Keratinocyte (primary cell): Measurements from ENCODE around the gene CHN2. TPM values are rescaled to one million over a fixed set of nuclear protein-coding genes. Genes with fewer than 3 reads are reported as not detected.

ENCODE experiments used
- DNase-seq: peaks from one replicate; pipeline ENCODE4 v3.0.0-alpha.2; 2011; ENCODE audit warnings: low read depth, missing footprints, low spot score
- FAIRE-seq: peaks from 2 replicates; lab custom pipeline; 2011; peaks lifted over from hg19 to GRCh38; lab: Jason Lieb, UNC
- H2AFZ ChIP-seq: 2 replicates; pipeline ENCODE4 v1.6.0; 2012; ENCODE audit warnings: low read length, control low read depth, inconsistent platforms; ENCODE audit not compliant: control insufficient read depth
- H3K27ac ChIP-seq: 2 replicates; pipeline ENCODE4 v1.5.1; 2011; ENCODE audit warnings: low read length; ENCODE audit not compliant: control insufficient read depth, insufficient read depth
- H3K27me3 ChIP-seq: 3 replicates; pipeline ENCODE4 v1.6.0; 2011; ENCODE audit warnings: low read length; ENCODE audit not compliant: control insufficient read depth, insufficient read depth; ENCODE audit errors: extremely low read depth
- H3K36me3 ChIP-seq, 2 experiments: 2 replicates in 1 of 2; 3 replicates in 1 of 2; pipeline ENCODE4 v1.5.1; 2011; ENCODE audit warnings: low read length in 2 of 2, mild to moderate bottlenecking in 1 of 2; ENCODE audit not compliant: control insufficient read depth in 2 of 2, insufficient read depth in 2 of 2; ENCODE audit errors: extremely low read depth in 1 of 2
- H3K4me1 ChIP-seq: 3 replicates; pipeline ENCODE4 v1.5.1; 2011; ENCODE audit warnings: low read length; ENCODE audit not compliant: control insufficient read depth, insufficient read depth; ENCODE audit errors: extremely low read depth
- H3K4me2 ChIP-seq: 3 replicates; pipeline ENCODE4 v1.6.0; 2011; ENCODE audit warnings: low read depth, low read length; ENCODE audit not compliant: control insufficient read depth, insufficient read depth; ENCODE audit errors: extremely low read depth
- H3K4me3 ChIP-seq, 3 experiments: fragments of 200-600 bp in 1 of 3; sonication (generic) in 1 of 3; 2 replicates in 2 of 3; 3 replicates in 1 of 3; pipeline ENCODE4 v1.5.1; 2011 to 2016; ENCODE audit warnings: low read length in 3 of 3, mild to moderate bottlenecking in 3 of 3, control low read depth in 2 of 3, inconsistent platforms in 1 of 3, low read depth in 1 of 3, mixed read lengths in 1 of 3, mixed run types in 1 of 3, moderate library complexity in 1 of 3; ENCODE audit not compliant: control insufficient read depth in 2 of 3, insufficient read depth in 2 of 3; ENCODE audit errors: extremely low read depth in 1 of 3
- H3K79me2 ChIP-seq: 2 replicates; pipeline ENCODE4 v1.6.0; 2012; ENCODE audit warnings: low read length; ENCODE audit not compliant: control insufficient read depth, insufficient read depth
- H3K9ac ChIP-seq: 3 replicates; pipeline ENCODE4 v1.6.0; 2011; ENCODE audit warnings: low read length; ENCODE audit not compliant: control insufficient read depth, insufficient read depth; ENCODE audit errors: extremely low read depth
- H3K9me1 ChIP-seq: 3 replicates; pipeline ENCODE4 v1.6.0; 2011; ENCODE audit warnings: low read length; ENCODE audit not compliant: control insufficient read depth, insufficient read depth; ENCODE audit errors: extremely low read depth
- H3K9me3 ChIP-seq: 2 replicates; pipeline ENCODE4 v1.5.1; 2012; ENCODE audit warnings: low read depth, low read length; ENCODE audit not compliant: control insufficient read depth
- H4K20me1 ChIP-seq: 3 replicates; pipeline ENCODE4 v1.6.0; 2011; ENCODE audit warnings: low read length; ENCODE audit not compliant: control insufficient read depth, insufficient read depth; ENCODE audit errors: extremely low read depth
- CTCF ChIP-seq, 3 experiments: IDR thresholded peaks in 1 of 3; conservative IDR thresholded peaks in 1 of 3; optimal IDR thresholded peaks in 1 of 3; 2 replicates in 2 of 3; 3 replicates in 1 of 3; pipeline versions ENCODE3 to v1.5.1; 2011; ENCODE audit warnings: low read length in 3 of 3, mild to moderate bottlenecking in 3 of 3, moderate library complexity in 2 of 3, control low read depth in 1 of 3, inconsistent platforms in 1 of 3; ENCODE audit not compliant: insufficient read depth in 2 of 3; ENCODE audit errors: extremely low read depth in 1 of 3
- EZH2 ChIP-seq: IDR thresholded peaks from one replicate; pipeline ENCODE4 v1.6.1; 2012; ENCODE audit warnings: inconsistent platforms, mild to moderate bottlenecking, low read length, moderate library complexity
- dilution Hi-C: fragments of 300-500 bp; cut with MboI; formaldehyde crosslinking; loops from one replicate; pipeline ENCODE4 v1.7.0; 2020; ENCODE audit warnings: low sequenced_read_pairs; ENCODE audit not compliant: extremely low pct_ligation_motif_present
- polyA plus RNA-seq, 5 experiments: library from polyadenylated mRNA; depleted of rRNA in 3 of 5; stranded (reverse) in 3 of 5; stranded (forward) in 1 of 5; unstranded in 1 of 5; fragments of >200 nt; gene quantifications; 1 replicate in 1 of 5; 2 replicates in 3 of 5; 3 replicates in 1 of 5; pipeline versions ENCODE4 v1.2.1 to v1.2.3, GENCODE V29; 2011 to 2012; ENCODE audit warnings: missing spikeins in 2 of 5, low read depth in 1 of 5, low replicate concordance in 1 of 5

Gene CHN2
- polyA plus RNA-seq, 1 donor (not counting 4 experiments of a cell fraction or from before 2014, with no cell fraction given) = 1.8 TPM

- H3K4me1 ChIP-seq = peaks cover 32% of the 10 kb centered on the region
- H3K9me3 ChIP-seq = no peaks in the 10 kb centered on the region
- FAIRE-seq = no peak
Measured at GRCh38 chr7:29372351-29373090, 177.9 kb downstream of the CHN2 start.

GRCh38 chr7:29375641-29376562, 181.3 kb downstream of the CHN2 start:
- Histone ChIP-seq H3K36me3 (no peaks in the 10 kb centered on the region), H3K27me3 (no peaks in the 10 kb centered on the region), H4K20me1 (no peaks in the 10 kb centered on the region), H2AFZ (no peak overlapping the region), H3K4me2 (peak overlapping the region; percentile 27), H3K4me3 (no peak overlapping the region), H3K27ac (no peak overlapping the region), H3K79me2 (no peaks in the 10 kb centered on the region), H3K9me1 (peaks cover 3% of the 10 kb centered on the region), H3K9me3 (no peaks in the 10 kb centered on the region), H3K4me1 (peaks cover 21% of the 10 kb centered on the region), H3K9ac (no peak overlapping the region)
- dilution Hi-C loops = no loop called here
- DNase-seq (no peak), FAIRE-seq (peak; percentile 77)
- no peak for TF ChIP-seq EZH2

More at GRCh38 chr7:29372351-29373090, 177.9 kb downstream of the CHN2 start:
- H3K27ac ChIP-seq = no peak overlapping the region
- no peaks in the 10 kb centered on the region for H3K36me3 ChIP-seq
- no peak overlapping the region for H3K4me3 ChIP-seq
- no peak overlapping the region for H3K9ac ChIP-seq
- no peaks in the 10 kb centered on the region for H4K20me1 ChIP-seq
- peaks cover 3% of the 10 kb centered on the region for H3K9me1 ChIP-seq
- no peaks in the 10 kb centered on the region for H3K79me2 ChIP-seq
- H3K4me2 ChIP-seq = no peak overlapping the region
- TF ChIP-seq EZH2 = no peak
- TF ChIP-seq CTCF (optimal IDR thresholded peaks at IDR 0.05 in 1 of 3, IDR thresholded peaks at IDR 0.05 in 1 of 3, conservative IDR thresholded peaks at IDR 0.05 in 1 of 3; ENCODE audit: extremely low read depth in 1 of 3, insufficient read depth in 2 of 3, low read length in 3 of 3) = no peak
- no peak for DNase-seq
- no peak overlapping the region for H2AFZ ChIP-seq
- H3K27me3 ChIP-seq = no peaks in the 10 kb centered on the region
- dilution Hi-C loops = no loop called here
